ENCODE measurements around the gene FYCO1. TPM values are rescaled to one million over a fixed set of nuclear protein-coding genes. Genes with fewer than 3 reads are reported as not detected.

Gene FYCO1
- total and polyA plus RNA-seq, 2 experiments from 2014 or later, result 6.2 to 13.4 TPM

- H3K27me3 ChIP-seq (replicated peaks; ENCODE audit: insufficient read depth), result no peaks in the 10 kb centered on the region
- DNase-seq, result no peak
- peaks cover 6% of the 10 kb centered on the region; the same call in 1 of the 2 replicates for H3K36me3 ChIP-seq (ENCODE audit: low read depth)
- in situ Hi-C loops (cut with MboI), result no loop called here
- no peaks in the 10 kb centered on the region for H4K20me1 ChIP-seq (ENCODE audit: insufficient read depth)
- H3K9me3 ChIP-seq (ENCODE audit: low read depth), result no peaks in the 10 kb centered on the region
- H2AFZ ChIP-seq, result no peak overlapping the region
- H3K4me3 ChIP-seq, result no peak overlapping the region
- 83 to 84% methylated on average over 7 of the region's 7 CpGs for WGBS, 2 experiments (ENCODE audit: low coverage in 1 of 2, low lambda C conversion rate in 2 of 2, missing lambda C conversion rate in 2 of 2)
- no peak overlapping the region for H3K27ac ChIP-seq
- peaks cover 14% of the 10 kb centered on the region for H3K4me1 ChIP-seq (ENCODE audit: insufficient read depth)
- no peak for TF ChIP-seq EZH2 (IDR thresholded peaks at IDR 0.05; ENCODE audit: insufficient read depth, poor library complexity, severe bottlenecking)
- no peak for TF ChIP-seq EZH2phosphoT487 (IDR thresholded peaks at IDR 0.05; ENCODE audit: insufficient read depth, low read depth)
- no peaks in the 10 kb centered on the region for H3K79me2 ChIP-seq (ENCODE audit: insufficient read depth)
- H3K9ac ChIP-seq, result no peak overlapping the region
- H3F3A ChIP-seq (ENCODE audit: insufficient read depth), result peaks cover 19% of the 10 kb centered on the region; the same call in 1 of the 2 replicates
- no peak overlapping the region for H3K4me2 ChIP-seq (ENCODE audit: unreplicated experiment)
- no peaks in the 10 kb centered on the region for H3K9me2 ChIP-seq (ENCODE audit: insufficient read depth)
Observed at GRCh38 chr3:45980229-45980813, 15.3 kb downstream of the FYCO1 start.

GRCh38 chr3:45979378-45979777, 16.2 kb downstream of the FYCO1 start:
- peaks cover 16% of the 10 kb centered on the region; the same call in 1 of the 2 replicates for H3F3A ChIP-seq (ENCODE audit: insufficient read depth)
- no peak overlapping the region for H3K4me2 ChIP-seq (ENCODE audit: unreplicated experiment)
- 90 to 99% methylated on average over 4 of the region's 4 CpGs for WGBS, 2 experiments (ENCODE audit: low coverage in 1 of 2, low lambda C conversion rate in 2 of 2, missing lambda C conversion rate in 2 of 2)
- no peak overlapping the region for H2AFZ ChIP-seq
- H3K4me3 ChIP-seq, result no peak overlapping the region
- H3K36me3 ChIP-seq (ENCODE audit: low read depth), result peaks cover 6% of the 10 kb centered on the region; the same call in 1 of the 2 replicates
- no peaks in the 10 kb centered on the region for H3K27me3 ChIP-seq (replicated peaks; ENCODE audit: insufficient read depth)
- H4K20me1 ChIP-seq (ENCODE audit: insufficient read depth), result no peaks in the 10 kb centered on the region
- no peaks in the 10 kb centered on the region for H3K9me2 ChIP-seq (ENCODE audit: insufficient read depth)
- H3K79me2 ChIP-seq (ENCODE audit: insufficient read depth), result no peaks in the 10 kb centered on the region
- peaks cover 13% of the 10 kb centered on the region for H3K4me1 ChIP-seq (ENCODE audit: insufficient read depth)
- in situ Hi-C loops (cut with MboI), result no loop called here
- no peak for DNase-seq
- no peak overlapping the region for H3K27ac ChIP-seq
- no peaks in the 10 kb centered on the region for H3K9me3 ChIP-seq (ENCODE audit: low read depth)
- TF ChIP-seq EZH2phosphoT487 (IDR thresholded peaks at IDR 0.05; ENCODE audit: insufficient read depth, low read depth) (no peak), EZH2 (IDR thresholded peaks at IDR 0.05; ENCODE audit: insufficient read depth, poor library complexity, severe bottlenecking) (no peak)
- H3K9ac ChIP-seq, result no peak overlapping the region

- DNase-seq, result no peak
- Histone ChIP-seq H4K20me1 (ENCODE audit: insufficient read depth) (no peaks in the 10 kb centered on the region), H3K27ac (no peak overlapping the region), H3K36me3 (ENCODE audit: low read depth) (peaks cover 6% of the 10 kb centered on the region; the same call in 1 of the 2 replicates), H3K9ac (no peak overlapping the region), H3K9me2 (ENCODE audit: insufficient read depth) (no peaks in the 10 kb centered on the region), H3K27me3 (replicated peaks; ENCODE audit: insufficient read depth) (no peaks in the 10 kb centered on the region), H3K9me3 (ENCODE audit: low read depth) (no peaks in the 10 kb centered on the region), H3K4me2 (ENCODE audit: unreplicated experiment) (no peak overlapping the region), H3K4me1 (ENCODE audit: insufficient read depth) (peaks cover 15% of the 10 kb centered on the region), H3K4me3 (no peak overlapping the region), H3K79me2 (ENCODE audit: insufficient read depth) (no peaks in the 10 kb centered on the region), H3F3A (ENCODE audit: insufficient read depth) (peaks cover 21% of the 10 kb centered on the region), H2AFZ (no peak overlapping the region)
- 67 to 70% methylated on average over 5 of the region's 5 CpGs for WGBS, 2 experiments (ENCODE audit: low coverage in 1 of 2, low lambda C conversion rate in 2 of 2, missing lambda C conversion rate in 2 of 2)
- TF ChIP-seq EZH2 (IDR thresholded peaks at IDR 0.05; ENCODE audit: insufficient read depth, poor library complexity, severe bottlenecking), result no peak
- no peak for TF ChIP-seq EZH2phosphoT487 (IDR thresholded peaks at IDR 0.05; ENCODE audit: insufficient read depth, low read depth)
- in situ Hi-C loops (cut with MboI), result no loop called here
Observed at GRCh38 chr3:45978006-45978761, 17.4 kb downstream of the FYCO1 start.

- H3K4me3 ChIP-seq, result no peak overlapping the region
- no peaks in the 10 kb centered on the region for H3K27me3 ChIP-seq (replicated peaks; ENCODE audit: insufficient read depth)
- no peak overlapping the region for H3K9ac ChIP-seq
- H3K27ac ChIP-seq, result no peak overlapping the region
- no peak overlapping the region for H2AFZ ChIP-seq
- H4K20me1 ChIP-seq (ENCODE audit: insufficient read depth), result no peaks in the 10 kb centered on the region
- H3K36me3 ChIP-seq (ENCODE audit: low read depth), result peaks cover 6% of the 10 kb centered on the region; the same call in 1 of the 2 replicates
- peaks cover 26% of the 10 kb centered on the region for H3F3A ChIP-seq (ENCODE audit: insufficient read depth)
- H3K4me2 ChIP-seq (ENCODE audit: unreplicated experiment), result no peak overlapping the region
- no peak for DNase-seq
- H3K4me1 ChIP-seq (ENCODE audit: insufficient read depth), result peaks cover 22% of the 10 kb centered on the region
- TF ChIP-seq EZH2phosphoT487 (IDR thresholded peaks at IDR 0.05; ENCODE audit: insufficient read depth, low read depth), result no peak
- no peak for TF ChIP-seq EZH2 (IDR thresholded peaks at IDR 0.05; ENCODE audit: insufficient read depth, poor library complexity, severe bottlenecking)
- no peaks in the 10 kb centered on the region for H3K9me2 ChIP-seq (ENCODE audit: insufficient read depth)
- WGBS, 2 experiments (ENCODE audit: low coverage in 1 of 2, low lambda C conversion rate in 2 of 2, missing lambda C conversion rate in 2 of 2), result 88 to 89% methylated on average over 6 of the region's 6 CpGs
- H3K9me3 ChIP-seq (ENCODE audit: low read depth), result no peaks in the 10 kb centered on the region
- H3K79me2 ChIP-seq (ENCODE audit: insufficient read depth), result no peaks in the 10 kb centered on the region
- in situ Hi-C loops (cut with MboI), result no loop called here
Observed at GRCh38 chr3:45976191-45977091, 19.2 kb downstream of the FYCO1 start.
